ENCODE results near the gene EXT2. TPM values are rescaled to one million over a fixed set of nuclear protein-coding genes. Genes with fewer than 3 reads are reported as not detected.

Gene EXT2
- total and polyA plus RNA-seq, 4 experiments from 2014 or later = 28.2 to 48.5 (median 35.7) TPM

DNA sequence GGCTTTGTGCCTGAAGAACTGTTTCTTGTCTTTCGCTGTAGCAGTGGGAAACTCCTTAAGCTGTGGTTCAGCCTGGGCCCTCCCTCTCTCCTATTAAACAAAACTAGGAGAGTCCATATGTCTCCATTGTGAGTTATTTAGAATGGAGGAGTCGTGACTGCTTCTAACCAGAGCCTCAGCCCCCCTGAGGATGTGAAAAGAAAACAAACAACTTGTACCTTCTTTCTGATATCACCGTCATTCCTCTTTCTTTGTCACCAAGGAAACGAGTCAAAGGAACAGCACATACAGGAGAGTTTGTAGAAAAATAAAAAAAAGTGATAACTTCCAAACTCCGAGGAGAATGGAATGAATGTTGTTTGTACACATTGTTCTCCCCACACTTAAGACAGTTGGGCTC is 11.6 kb upstream of the EXT2 start:
- CTCF ChIA-PET (ENCODE audit: partially characterized antibody) = interaction anchor here (1.2 to 5.0 kb wide), 2 partner anchors 11 to 20 kb away, joined by 4 to 32 read pairs; partner anchors contain the start of gene EXT2
- H3K4me3 Mint-ChIP-seq = no peak overlapping the region
- no peaks in the 10 kb centered on the region for H3K27me3 ChIP-seq (ENCODE audit: insufficient read depth, low read length)
- no peak overlapping the region for H3K4me3 ChIP-seq (ENCODE audit: low read length in 2 of 2)
- H3K9me3 Mint-ChIP-seq = peaks cover 0 to 10% (median 2%) of the 10 kb centered on the region in 8 donors
- H3K36me3 ChIP-seq (ENCODE audit: insufficient read depth, low read length) = no peaks in the 10 kb centered on the region
- H3K4me1 Mint-ChIP-seq = no peaks in the 10 kb centered on the region
- no peak overlapping the region for H3K27ac ChIP-seq (ENCODE audit: low read depth, low read length)
- no peak overlapping the region for H3K27ac Mint-ChIP-seq
- DNase-seq = no peak
- peaks cover 49 to 56% of the 10 kb centered on the region in 2 donors for H3K36me3 Mint-ChIP-seq
- intact Hi-C loops (cut with micrococcal nuclease) = no loop called here
- H3K27me3 Mint-ChIP-seq = no peaks in the 10 kb centered on the region
- no peaks in the 10 kb centered on the region for H3K4me1 ChIP-seq (ENCODE audit: insufficient read depth, low read length)
- POLR2A ChIA-PET (ENCODE audit: partially characterized antibody) = no interaction called here
- H3K9me3 ChIP-seq (ENCODE audit: control insufficient read depth in 1 of 2, low read length in 2 of 2) = no peaks in the 10 kb centered on the region

DNA sequence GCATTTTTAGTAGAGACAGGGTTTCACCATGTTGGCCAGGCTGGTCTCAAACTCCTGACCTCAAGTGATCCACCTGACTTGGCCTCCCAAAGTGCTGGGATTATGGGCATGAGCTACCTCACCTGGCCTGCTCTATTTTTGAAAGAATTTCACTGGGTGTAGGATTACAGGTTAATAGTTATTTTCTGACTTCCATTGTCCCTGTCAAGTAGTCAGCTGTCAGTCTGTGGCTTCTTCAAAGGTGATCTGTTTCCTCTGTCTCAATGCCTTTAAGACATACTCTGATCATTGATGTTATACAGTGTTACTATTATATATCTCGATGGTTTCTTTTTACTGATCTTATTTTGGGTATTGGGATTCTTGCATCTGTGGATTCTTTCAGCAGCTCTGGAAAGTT is 10.1 kb upstream of the EXT2 start:
- no peak overlapping the region for H3K27ac ChIP-seq (ENCODE audit: low read depth, low read length)
- Mint-ChIP-seq H3K9me3 (peaks cover 0 to 10% (median 2%) of the 10 kb centered on the region in 8 donors), H3K27ac (no peak overlapping the region), H3K4me3 (no peak overlapping the region), H3K27me3 (no peaks in the 10 kb centered on the region), H3K36me3 (peaks cover 40 to 42% of the 10 kb centered on the region in 2 donors), H3K4me1 (no peaks in the 10 kb centered on the region)
- ChIA-PET CTCF (ENCODE audit: partially characterized antibody) (interaction anchor here (1.4 to 5.0 kb wide), 2 partner anchors 9 to 26 kb away, joined by 4 to 32 read pairs; partner anchors contain the start of gene EXT2), POLR2A (ENCODE audit: partially characterized antibody) (no interaction called here)
- H3K4me3 ChIP-seq (ENCODE audit: low read length in 2 of 2) = no peak overlapping the region
- no peaks in the 10 kb centered on the region for H3K27me3 ChIP-seq (ENCODE audit: insufficient read depth, low read length)
- no peaks in the 10 kb centered on the region for H3K36me3 ChIP-seq (ENCODE audit: insufficient read depth, low read length)
- H3K9me3 ChIP-seq (ENCODE audit: control insufficient read depth in 1 of 2, low read length in 2 of 2) = no peaks in the 10 kb centered on the region
- intact Hi-C loops (cut with micrococcal nuclease) = no loop called here
- no peak for DNase-seq
- H3K4me1 ChIP-seq (ENCODE audit: insufficient read depth, low read length) = no peaks in the 10 kb centered on the region

DNA sequence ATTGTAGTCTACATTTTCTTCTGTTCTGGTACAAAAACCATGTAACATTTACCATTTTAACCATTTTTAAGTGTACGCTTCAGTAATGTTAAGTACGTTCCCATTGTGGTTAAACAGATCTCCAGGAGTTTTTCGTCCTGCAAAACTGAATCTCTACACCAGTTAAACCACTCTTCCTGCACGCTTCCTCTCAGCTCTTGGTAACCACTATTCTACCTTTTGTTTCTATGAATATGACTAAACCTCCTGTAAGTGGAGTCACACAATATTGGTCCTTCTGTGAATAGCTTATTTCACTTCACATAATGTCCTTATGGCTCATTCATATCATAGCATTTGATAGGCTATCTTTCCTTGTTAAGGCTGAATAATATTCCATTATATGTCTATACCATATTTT is 7.1 kb upstream of the EXT2 start:
- Mint-ChIP-seq H3K9me3 (peaks cover 0 to 10% (median 2%) of the 10 kb centered on the region in 8 donors), H3K27me3 (no peaks in the 10 kb centered on the region), H3K27ac (no peak overlapping the region), H3K4me1 (no peaks in the 10 kb centered on the region), H3K4me3 (no peak overlapping the region), H3K36me3 (peaks cover 22 to 24% of the 10 kb centered on the region in 2 donors)
- Histone ChIP-seq H3K27me3 (ENCODE audit: insufficient read depth, low read length) (no peaks in the 10 kb centered on the region), H3K9me3 (ENCODE audit: control insufficient read depth in 1 of 2, low read length in 2 of 2) (no peaks in the 10 kb centered on the region), H3K27ac (ENCODE audit: low read depth, low read length) (no peak overlapping the region), H3K36me3 (ENCODE audit: insufficient read depth, low read length) (no peaks in the 10 kb centered on the region), H3K4me3 (ENCODE audit: low read length in 2 of 2) (no peak overlapping the region), H3K4me1 (ENCODE audit: insufficient read depth, low read length) (no peaks in the 10 kb centered on the region)
- ChIA-PET CTCF (ENCODE audit: partially characterized antibody) (interaction anchor here (7.6 kb wide), 1 partner anchor 18 kb away, joined by 135 read pairs; no protein-coding TSS in a partner anchor), POLR2A (ENCODE audit: partially characterized antibody) (no interaction called here)
- DNase-seq = no peak
- intact Hi-C loops (cut with micrococcal nuclease) = no loop called here

DNA sequence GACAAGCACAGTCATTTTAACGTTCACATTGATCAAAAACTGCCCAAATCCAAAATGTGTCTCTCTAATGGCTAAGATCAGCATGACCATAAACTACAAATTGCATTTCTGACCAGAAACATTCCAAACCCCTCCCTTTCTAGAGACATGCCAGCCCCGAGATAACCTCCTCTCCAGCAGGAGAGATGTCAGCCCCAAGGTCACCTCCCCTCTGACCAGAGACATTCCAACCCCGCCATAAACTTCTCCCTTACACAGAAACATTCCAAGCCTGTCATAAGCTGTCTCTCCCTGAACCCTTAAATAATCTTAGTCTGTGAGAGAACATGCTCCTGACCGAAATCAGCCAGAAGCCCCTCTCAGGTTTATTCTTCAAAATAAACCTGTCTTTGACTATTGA is 6.6 kb upstream of the EXT2 start:
- DNase-seq = no peak
- no peaks in the 10 kb centered on the region for H3K36me3 ChIP-seq (ENCODE audit: insufficient read depth, low read length)
- H3K9me3 Mint-ChIP-seq = peaks cover 0 to 9% (median 2%) of the 10 kb centered on the region in 8 donors
- no peak overlapping the region for H3K4me3 ChIP-seq (ENCODE audit: low read length in 2 of 2)
- intact Hi-C loops (cut with micrococcal nuclease) = no loop called here
- no peak overlapping the region for H3K27ac ChIP-seq (ENCODE audit: low read depth, low read length)
- no peaks in the 10 kb centered on the region for H3K9me3 ChIP-seq (ENCODE audit: control insufficient read depth in 1 of 2, low read length in 2 of 2)
- no peak overlapping the region for H3K4me3 Mint-ChIP-seq
- no peaks in the 10 kb centered on the region for H3K4me1 ChIP-seq (ENCODE audit: insufficient read depth, low read length)
- H3K27me3 Mint-ChIP-seq = no peaks in the 10 kb centered on the region
- ChIA-PET CTCF (ENCODE audit: partially characterized antibody) (interaction anchor here (7.6 kb wide), 1 partner anchor 17 kb away, joined by 135 read pairs; no protein-coding TSS in a partner anchor), POLR2A (ENCODE audit: partially characterized antibody) (no interaction called here)
- peaks cover 17 to 22% of the 10 kb centered on the region in 2 donors for H3K36me3 Mint-ChIP-seq
- no peaks in the 10 kb centered on the region for H3K4me1 Mint-ChIP-seq
- H3K27me3 ChIP-seq (ENCODE audit: insufficient read depth, low read length) = no peaks in the 10 kb centered on the region
- no peak overlapping the region for H3K27ac Mint-ChIP-seq

DNA sequence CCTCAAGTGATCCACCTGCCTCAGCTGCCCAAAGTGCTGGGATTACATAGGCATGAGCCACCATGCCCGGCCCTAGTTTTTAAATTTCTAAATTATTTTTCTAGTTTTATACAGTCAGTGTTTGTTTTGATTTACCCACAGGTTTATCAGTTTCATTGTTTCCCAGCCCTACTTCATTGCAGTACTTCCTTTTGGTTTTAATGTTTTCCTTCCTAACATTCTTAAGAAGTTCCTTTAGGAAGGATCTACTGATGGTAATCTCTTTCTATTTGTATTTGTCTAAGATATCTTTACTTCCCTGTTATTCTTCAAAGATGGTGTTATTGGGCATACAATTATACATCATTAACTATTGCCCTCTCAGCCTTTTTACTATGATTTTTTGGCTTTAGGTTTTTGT is 4.9 kb upstream of the EXT2 start:
- no peak overlapping the region for H3K27ac Mint-ChIP-seq
- Histone ChIP-seq H3K9me3 (ENCODE audit: control insufficient read depth in 1 of 2, low read length in 2 of 2) (no peaks in the 10 kb centered on the region), H3K4me3 (ENCODE audit: low read length in 2 of 2) (no peak overlapping the region), H3K36me3 (ENCODE audit: insufficient read depth, low read length) (no peaks in the 10 kb centered on the region), H3K4me1 (ENCODE audit: insufficient read depth, low read length) (peaks cover 14% of the 10 kb centered on the region), H3K27me3 (ENCODE audit: insufficient read depth, low read length) (no peaks in the 10 kb centered on the region), H3K27ac (ENCODE audit: low read depth, low read length) (no peak overlapping the region)
- intact Hi-C loops (cut with micrococcal nuclease) = no loop called here
- no peak for DNase-seq
- peaks cover 0 to 3% (median under 1%) of the 10 kb centered on the region in 8 donors for H3K9me3 Mint-ChIP-seq
- ChIA-PET POLR2A (ENCODE audit: partially characterized antibody) (no interaction called here), CTCF (ENCODE audit: partially characterized antibody) (interaction anchor here (7.6 kb wide), 1 partner anchor 15 kb away, joined by 135 read pairs; no protein-coding TSS in a partner anchor)
- peaks cover 6 to 14% of the 10 kb centered on the region in 2 donors for H3K36me3 Mint-ChIP-seq
- H3K27me3 Mint-ChIP-seq = no peaks in the 10 kb centered on the region
- H3K4me3 Mint-ChIP-seq = no peak overlapping the region
- peaks cover 10 to 16% (median 13%) of the 10 kb centered on the region in 4 donors for H3K4me1 Mint-ChIP-seq

DNA sequence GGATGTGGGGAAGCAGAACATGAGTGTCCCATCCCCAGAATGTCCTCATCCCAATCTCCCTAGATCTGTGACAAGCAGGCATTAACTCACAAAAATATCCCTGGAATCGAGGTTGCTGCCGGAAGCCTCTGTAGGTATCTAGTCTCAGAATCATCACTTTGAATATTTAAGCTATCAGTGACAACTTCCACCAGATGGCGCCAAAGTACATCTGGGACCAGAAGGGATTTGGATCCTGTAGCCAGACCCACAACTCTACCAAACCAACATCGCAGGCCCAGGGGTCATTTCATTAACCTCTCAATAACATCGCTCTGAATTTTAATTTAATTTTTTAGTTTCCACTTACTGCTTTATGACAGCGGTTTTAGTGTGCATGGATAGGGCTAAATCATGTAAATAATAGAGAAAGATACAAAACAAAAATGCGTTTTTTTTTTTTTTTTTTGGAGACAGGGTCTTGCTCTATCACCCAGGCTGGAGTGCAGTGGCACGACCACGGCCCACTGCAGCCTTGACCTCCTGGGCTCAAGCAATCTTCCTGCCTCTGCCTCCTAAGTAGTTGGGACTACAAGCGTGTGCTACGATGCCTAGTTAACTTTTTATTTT is 1.1 kb upstream of the EXT2 start:
- H3K4me1 Mint-ChIP-seq = peaks cover 22 to 37% (median 28%) of the 10 kb centered on the region in 4 donors
- peak overlapping the region in 6 of 7 donors; percentile 41 to 84 (median 60) for H3K27ac Mint-ChIP-seq
- peak; percentile 72 to 78 (median 73) for DNase-seq
- intact Hi-C loops (cut with micrococcal nuclease) = loop anchor here (1.0 kb wide), 2 partner anchors 28 to 444 kb away; partner anchors contain the start of gene ACCS
- ChIA-PET CTCF (ENCODE audit: partially characterized antibody) (interaction anchor here (0.6 to 7.6 kb wide), 19 partner anchors 9 to 1350 kb away, joined by 3 to 135 read pairs (median 4); partner anchors contain the start of gene ACCS), POLR2A (ENCODE audit: partially characterized antibody) (no interaction called here)
- no peak overlapping the region for H3K4me3 ChIP-seq (ENCODE audit: low read length in 2 of 2)
- no peaks in the 10 kb centered on the region for H3K9me3 Mint-ChIP-seq
- H3K27ac ChIP-seq (ENCODE audit: low read depth, low read length) = no peak overlapping the region
- H3K27me3 Mint-ChIP-seq = no peaks in the 10 kb centered on the region
- H3K9me3 ChIP-seq (ENCODE audit: control insufficient read depth in 1 of 2, low read length in 2 of 2) = no peaks in the 10 kb centered on the region
- H3K4me1 ChIP-seq (ENCODE audit: insufficient read depth, low read length) = peaks cover 29% of the 10 kb centered on the region
- peak overlapping the region; percentile 61 to 89 (median 82) for H3K4me3 Mint-ChIP-seq
- H3K36me3 ChIP-seq (ENCODE audit: insufficient read depth, low read length) = no peaks in the 10 kb centered on the region
- H3K27me3 ChIP-seq (ENCODE audit: insufficient read depth, low read length) = no peaks in the 10 kb centered on the region
- H3K36me3 Mint-ChIP-seq = peaks cover 3% of the 10 kb centered on the region in 2 donors

DNA sequence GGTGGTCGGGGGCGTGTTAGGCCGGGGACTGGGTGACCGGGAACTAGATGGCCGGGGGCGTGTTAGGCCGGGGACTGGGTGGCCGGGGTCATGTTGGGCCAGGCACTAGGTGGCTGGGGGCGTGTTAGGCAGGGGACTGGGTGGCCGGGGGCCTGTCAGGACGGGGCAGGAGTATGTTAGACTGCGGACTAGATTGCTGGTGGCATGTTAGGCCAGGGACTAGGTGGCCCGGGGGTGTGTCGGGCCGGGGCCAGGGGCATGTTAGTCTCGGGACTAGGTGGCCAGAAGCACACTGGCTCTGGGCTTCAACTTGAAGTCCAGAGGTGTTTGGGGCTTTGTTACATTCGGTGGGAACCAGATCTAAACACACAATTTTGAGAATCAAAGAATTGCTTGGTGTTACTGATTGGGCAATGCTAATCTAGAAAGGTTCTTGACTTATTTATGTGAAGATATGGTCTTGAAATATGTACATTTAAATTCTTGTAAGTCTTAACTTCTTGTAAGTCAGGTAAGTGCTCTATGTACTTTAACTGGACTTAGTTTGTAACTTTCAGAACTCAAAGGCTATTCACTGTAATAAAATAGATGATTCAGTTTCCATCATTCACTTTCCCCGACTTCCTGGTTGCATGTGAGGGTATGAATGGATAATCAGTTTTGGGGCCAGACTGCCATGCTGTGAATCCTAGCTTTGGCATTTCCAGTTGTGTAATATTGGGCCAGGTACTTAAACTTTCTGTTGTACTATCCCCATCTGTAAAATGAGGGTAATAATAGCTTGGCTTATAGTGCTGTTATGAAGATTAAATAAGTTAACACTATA is 1.1 kb downstream of the EXT2 start:
- peak overlapping the region in 6 of 7 donors; percentile 61 to 89 (median 82) for H3K27ac Mint-ChIP-seq
- peak overlapping the region; percentile 87 to 92 (median 90) for H3K4me3 Mint-ChIP-seq

More for the DNA sequence above, 1.1 kb downstream of the EXT2 start:
- Histone ChIP-seq H3K27ac (ENCODE audit: low read depth, low read length) (peak overlapping the region; percentile 58), H3K27me3 (ENCODE audit: insufficient read depth, low read length) (no peaks in the 10 kb centered on the region), H3K9me3 (ENCODE audit: control insufficient read depth in 1 of 2, low read length in 2 of 2) (no peaks in the 10 kb centered on the region), H3K36me3 (ENCODE audit: insufficient read depth, low read length) (no peaks in the 10 kb centered on the region), H3K4me3 (ENCODE audit: low read length in 2 of 2) (peak overlapping the region; percentile 61 to 70), H3K4me1 (ENCODE audit: insufficient read depth, low read length) (peaks cover 32% of the 10 kb centered on the region)
- intact Hi-C loops (cut with micrococcal nuclease) = no loop called here
- H3K36me3 Mint-ChIP-seq = peaks cover 5 to 7% of the 10 kb centered on the region in 2 donors
- CTCF ChIA-PET (ENCODE audit: partially characterized antibody) = interaction anchor here (0.9 to 1.2 kb wide), 2 partner anchors 9 to 27 kb away, joined by 3 to 4 read pairs; no protein-coding TSS in a partner anchor
- H3K4me1 Mint-ChIP-seq = peaks cover 28 to 56% (median 40%) of the 10 kb centered on the region in 4 donors
- peak in 1 of 5 donors; percentile 1 for DNase-seq
- no peaks in the 10 kb centered on the region for H3K9me3 Mint-ChIP-seq
- H3K27me3 Mint-ChIP-seq = no peaks in the 10 kb centered on the region
- POLR2A ChIA-PET (ENCODE audit: partially characterized antibody) = no interaction called here
